Neutrophil (primary cell): ENCODE data around the gene ZNF71.

ENCODE experiments used
- H3K27ac ChIP-seq: fragments of 200-600 bp; sonication (generic); 2 replicates; pipeline ENCODE4 v1.5.1; 2016; ENCODE audit warnings: mild to moderate bottlenecking, moderate library complexity
- H3K27me3 ChIP-seq: fragments of 200-600 bp; sonication (generic); 2 replicates; pipeline ENCODE4 v1.6.0; 2016; ENCODE audit warnings: mild to moderate bottlenecking
- H3K36me3 ChIP-seq: fragments of 200-600 bp; sonication (generic); 2 replicates; pipeline ENCODE4 v1.5.1; 2017
- H3K4me1 ChIP-seq, 2 experiments: fragments of 200-600 bp in 1 of 2; sonication (generic) in 1 of 2; 1 replicate in 1 of 2; 2 replicates in 1 of 2; pipeline versions ENCODE4 v1.5.1 to v1.6.1; 2013 to 2016; ENCODE audit warnings: low read depth in 1 of 2, low read length in 1 of 2, mild to moderate bottlenecking in 1 of 2, moderate library complexity in 1 of 2; ENCODE audit not compliant: control insufficient read depth in 1 of 2, insufficient read depth in 1 of 2
- H3K4me3 ChIP-seq, 2 experiments: fragments of 200-600 bp in 1 of 2; sonication (generic) in 1 of 2; 1 replicate in 1 of 2; 2 replicates in 1 of 2; pipeline ENCODE4 v1.5.1; 2013 to 2016; ENCODE audit warnings: low read depth in 1 of 2, low read length in 1 of 2, mild to moderate bottlenecking in 1 of 2, moderate library complexity in 1 of 2
- H3K9me3 ChIP-seq: fragments of 200-600 bp; sonication (generic); 2 replicates; pipeline ENCODE4 v1.5.1; 2016
- TF ChIP-seq, protein P1 (sequence below): fragments of 200-600 bp; sonication (generic); IDR thresholded peaks from 2 replicates; pipeline ENCODE4 v1.5.1; 2016; ENCODE audit warnings: antibody characterized with exemption

The ZNF71 gene

DNA sequence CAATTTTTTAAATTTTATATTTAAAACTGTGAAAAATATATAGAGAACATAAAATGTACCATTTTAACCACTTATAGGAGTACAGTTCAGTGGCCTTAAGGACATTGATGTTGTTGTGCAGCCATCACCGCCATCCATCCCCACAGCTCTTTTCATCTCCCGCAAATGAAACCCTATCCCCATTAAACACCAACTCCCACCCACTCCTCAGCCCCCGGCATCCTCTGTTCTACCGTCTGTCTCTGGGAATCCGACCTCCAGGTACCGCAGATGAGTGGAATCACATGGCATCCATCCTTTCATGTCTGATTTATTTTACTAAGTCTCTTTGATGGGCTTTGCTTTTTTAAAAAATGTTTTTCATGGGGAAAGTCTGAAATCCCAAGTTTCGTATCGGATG lies 24.0 kb downstream of the ZNF71 start:
- no peaks in the 10 kb centered on the region for H3K4me1 ChIP-seq
- H3K27ac ChIP-seq: no peak overlapping the region
- TF ChIP-seq, protein P1, sequence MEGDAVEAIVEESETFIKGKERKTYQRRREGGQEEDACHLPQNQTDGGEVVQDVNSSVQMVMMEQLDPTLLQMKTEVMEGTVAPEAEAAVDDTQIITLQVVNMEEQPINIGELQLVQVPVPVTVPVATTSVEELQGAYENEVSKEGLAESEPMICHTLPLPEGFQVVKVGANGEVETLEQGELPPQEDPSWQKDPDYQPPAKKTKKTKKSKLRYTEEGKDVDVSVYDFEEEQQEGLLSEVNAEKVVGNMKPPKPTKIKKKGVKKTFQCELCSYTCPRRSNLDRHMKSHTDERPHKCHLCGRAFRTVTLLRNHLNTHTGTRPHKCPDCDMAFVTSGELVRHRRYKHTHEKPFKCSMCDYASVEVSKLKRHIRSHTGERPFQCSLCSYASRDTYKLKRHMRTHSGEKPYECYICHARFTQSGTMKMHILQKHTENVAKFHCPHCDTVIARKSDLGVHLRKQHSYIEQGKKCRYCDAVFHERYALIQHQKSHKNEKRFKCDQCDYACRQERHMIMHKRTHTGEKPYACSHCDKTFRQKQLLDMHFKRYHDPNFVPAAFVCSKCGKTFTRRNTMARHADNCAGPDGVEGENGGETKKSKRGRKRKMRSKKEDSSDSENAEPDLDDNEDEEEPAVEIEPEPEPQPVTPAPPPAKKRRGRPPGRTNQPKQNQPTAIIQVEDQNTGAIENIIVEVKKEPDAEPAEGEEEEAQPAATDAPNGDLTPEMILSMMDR: no peak
- H3K9me3 ChIP-seq: peaks cover 37% of the 10 kb centered on the region
- H3K36me3 ChIP-seq: no peaks in the 10 kb centered on the region
- H3K4me3 ChIP-seq: no peak overlapping the region
- H3K27me3 ChIP-seq: no peaks in the 10 kb centered on the region

DNA sequence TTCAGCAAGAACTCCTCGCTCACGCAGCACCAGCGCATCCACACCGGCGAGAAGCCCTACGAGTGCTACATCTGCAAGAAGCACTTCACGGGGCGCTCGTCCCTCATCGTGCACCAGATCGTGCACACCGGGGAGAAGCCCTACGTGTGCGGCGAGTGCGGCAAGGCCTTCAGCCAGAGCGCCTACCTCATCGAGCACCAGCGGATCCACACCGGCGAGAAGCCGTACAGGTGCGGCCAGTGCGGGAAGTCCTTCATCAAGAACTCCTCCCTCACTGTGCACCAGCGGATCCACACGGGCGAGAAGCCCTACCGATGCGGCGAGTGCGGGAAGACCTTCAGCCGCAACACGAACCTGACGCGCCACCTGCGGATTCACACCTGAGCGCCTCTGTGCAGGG lies 27.3 kb downstream of the ZNF71 start:
- Histone ChIP-seq H3K27ac (no peak overlapping the region), H3K27me3 (no peaks in the 10 kb centered on the region), H3K4me1 (no peaks in the 10 kb centered on the region), H3K9me3 (peaks cover 46% of the 10 kb centered on the region), H3K4me3 (no peak overlapping the region), H3K36me3 (no peaks in the 10 kb centered on the region)
- TF ChIP-seq, protein P1: no peak

DNA sequence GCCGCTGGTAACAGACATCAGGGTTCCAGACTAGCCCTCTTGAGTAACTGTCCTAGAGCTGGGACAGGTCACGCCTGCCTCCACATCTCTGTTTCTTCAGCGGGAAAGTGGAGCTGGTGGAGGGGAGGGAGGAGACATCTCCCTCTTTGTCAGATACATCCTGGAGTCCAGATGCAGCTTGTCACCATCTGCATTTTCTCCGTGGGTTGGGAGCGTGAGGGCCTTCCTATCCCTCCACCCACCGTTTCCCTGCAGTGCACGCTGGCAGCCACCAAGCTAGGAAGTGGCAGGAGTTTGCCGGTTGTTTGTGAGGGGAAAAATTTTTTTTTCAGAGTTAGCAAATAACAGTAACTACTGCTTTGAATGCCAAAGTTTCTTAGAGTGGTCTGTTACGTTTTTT lies 27.9 kb downstream of the ZNF71 start:
- no peaks in the 10 kb centered on the region for H3K36me3 ChIP-seq
- H3K4me3 ChIP-seq: no peak overlapping the region
- H3K4me1 ChIP-seq: no peaks in the 10 kb centered on the region
- no peak overlapping the region for H3K27ac ChIP-seq
- TF ChIP-seq, protein P1: no peak
- no peaks in the 10 kb centered on the region for H3K27me3 ChIP-seq
- peaks cover 40% of the 10 kb centered on the region for H3K9me3 ChIP-seq

DNA sequence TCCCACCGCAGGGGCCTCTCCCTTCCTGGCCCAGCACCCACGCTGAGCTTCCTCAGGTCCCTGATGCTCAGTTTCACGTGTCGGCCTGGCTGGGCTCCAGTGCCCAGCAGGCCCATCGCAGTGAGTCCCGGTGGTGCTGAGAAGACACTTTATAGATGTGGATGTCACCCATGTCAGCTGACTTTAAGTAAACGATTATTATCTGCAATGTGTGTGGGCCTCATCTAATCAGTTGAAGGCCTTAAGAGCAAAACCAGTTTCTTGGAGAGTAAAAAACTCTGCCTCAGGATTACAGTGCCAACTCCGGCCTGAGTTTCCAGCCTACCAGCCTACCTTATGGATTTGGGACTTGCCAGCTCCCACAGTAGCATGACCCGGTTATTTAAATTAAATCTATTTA lies 30.6 kb downstream of the ZNF71 start:
- Histone ChIP-seq H3K4me3 (no peak overlapping the region), H3K27me3 (no peaks in the 10 kb centered on the region), H3K9me3 (peaks cover 41% of the 10 kb centered on the region), H3K36me3 (no peaks in the 10 kb centered on the region), H3K4me1 (no peaks in the 10 kb centered on the region), H3K27ac (no peak overlapping the region)
- TF ChIP-seq, protein P1: no peak

DNA sequence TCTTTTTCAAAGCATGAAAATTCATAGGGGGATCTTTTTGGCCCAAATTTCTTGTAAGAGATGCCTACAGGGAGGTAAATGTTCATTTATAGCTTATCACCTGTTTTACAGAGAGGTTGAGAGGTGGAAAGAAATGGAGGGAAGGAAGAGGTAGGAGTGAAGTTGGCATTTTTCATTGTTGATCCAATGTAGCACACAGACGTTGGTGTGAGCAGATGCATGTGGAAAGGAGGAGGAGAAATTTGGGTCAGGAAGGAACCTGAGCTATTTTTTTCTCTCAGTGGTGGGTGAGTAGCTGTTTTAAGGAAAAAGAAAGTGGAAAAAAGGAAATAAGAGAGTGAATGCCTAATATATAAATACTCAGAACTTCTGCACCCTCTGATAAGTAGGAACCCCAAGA lies 37.9 kb downstream of the ZNF71 start:
- no peak overlapping the region for H3K27ac ChIP-seq
- TF ChIP-seq, protein P1: no peak
- no peaks in the 10 kb centered on the region for H3K27me3 ChIP-seq
- H3K4me1 ChIP-seq: no peaks in the 10 kb centered on the region
- no peaks in the 10 kb centered on the region for H3K36me3 ChIP-seq
- H3K9me3 ChIP-seq: peaks cover 14% of the 10 kb centered on the region
- no peak overlapping the region for H3K4me3 ChIP-seq

DNA sequence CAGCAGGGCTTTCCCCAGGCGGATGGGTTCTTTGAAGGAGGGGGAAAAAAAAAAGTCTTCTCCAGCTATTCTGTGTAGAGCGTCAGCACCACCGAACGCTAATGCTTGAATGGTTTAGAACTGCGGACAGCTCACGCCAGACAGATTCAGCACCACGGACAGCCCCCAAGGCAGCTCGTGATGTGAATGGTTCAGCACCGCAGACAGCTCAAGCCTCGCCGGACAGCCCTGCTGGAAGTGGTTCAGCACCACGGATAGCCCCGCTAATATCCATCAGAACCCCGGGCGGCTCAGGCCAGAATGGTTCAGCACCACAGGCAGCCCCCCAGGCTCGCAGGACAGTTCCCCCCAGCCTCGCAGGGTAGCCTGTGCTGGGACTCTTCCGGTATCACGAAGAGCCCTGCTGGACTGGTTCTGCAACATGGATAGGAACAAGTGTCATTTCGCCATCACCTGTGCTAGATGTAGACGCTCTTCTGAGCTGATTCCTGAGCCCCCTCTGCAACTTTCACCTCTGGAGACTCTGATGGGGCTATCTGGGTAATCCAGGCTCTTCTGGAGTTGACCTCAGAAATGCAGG lies 43.0 kb downstream of the ZNF71 start:
- TF ChIP-seq, protein P1: no peak
- H3K27ac ChIP-seq: no peak overlapping the region
- H3K9me3 ChIP-seq: peaks cover 9% of the 10 kb centered on the region
- H3K27me3 ChIP-seq: peaks cover 19% of the 10 kb centered on the region
- H3K4me1 ChIP-seq: no peaks in the 10 kb centered on the region
- no peak overlapping the region for H3K4me3 ChIP-seq
- no peaks in the 10 kb centered on the region for H3K36me3 ChIP-seq
